ENCODE data around the gene TMEM107.

The TMEM107 gene

GRCh38 chr17:8137645-8138373 is 38.4 kb downstream of the TMEM107 start:
- no peak for DNase-seq (ENCODE audit: low read depth in 2 of 2)

GRCh38 chr17:8133941-8134340 is 42.2 kb downstream of the TMEM107 start:
- no peak for DNase-seq (ENCODE audit: low read depth in 2 of 2)

GRCh38 chr17:8133399-8133798 is 42.8 kb downstream of the TMEM107 start:
- no peak for DNase-seq (ENCODE audit: low read depth in 2 of 2)

- DNase-seq (ENCODE audit: low read depth in 2 of 2), result no peak
These were observed 44.2 kb downstream of the TMEM107 start for GRCh38 chr17:8131844-8132441.

GRCh38 chr17:8128125-8128784 is 47.9 kb downstream of the TMEM107 start:
- no peak for DNase-seq (ENCODE audit: low read depth in 2 of 2)

- no peak for DNase-seq (ENCODE audit: low read depth in 2 of 2)
These were observed 49.6 kb downstream of the TMEM107 start for GRCh38 chr17:8126491-8127066.

GRCh38 chr17:8125947-8126490 is 50.2 kb downstream of the TMEM107 start:
- DNase-seq (ENCODE audit: low read depth in 2 of 2), result no peak

- peak in 1 of 2 experiments; percentile 48 for DNase-seq (ENCODE audit: low read depth in 2 of 2)
These were observed 50.8 kb downstream of the TMEM107 start for GRCh38 chr17:8125154-8125946.

- no peak for DNase-seq (ENCODE audit: low read depth in 2 of 2)
These were observed 51.6 kb downstream of the TMEM107 start for GRCh38 chr17:8124350-8125153.

- no peak for DNase-seq (ENCODE audit: low read depth in 2 of 2)
These were observed 52.4 kb downstream of the TMEM107 start, which contains the start of gene HES7 for GRCh38 chr17:8123695-8124349. Gene HES7, minus strand, starts transcription at chr17:8124106. Its CDS starts 22 bp downstream, at chr17:8124084.

- no peak for DNase-seq (ENCODE audit: low read depth in 2 of 2)
These were observed 53.1 kb downstream of the TMEM107 start for GRCh38 chr17:8122924-8123694.

Data from fibroblast of skin of left biceps (primary cell).